K562 (cell line): ENCODE measurements around the gene FAM151A. TPM values are rescaled to one million over a fixed set of nuclear protein-coding genes. Genes with fewer than 3 reads are reported as not detected.

ENCODE experiments used
- ATAC-seq: fragments of 200-7000 bp; cut with Tn5 transposase; 3 replicates; pipeline ENCODE4 v1.9.1; 2020; ENCODE audit warnings: moderate library complexity
- BruUV-seq: library from RNA; stranded (reverse); fragments of 400-500 nt; replicated peaks from 2 replicates; lab custom pipeline; 2021; lab: Mats Ljungman, UMichigan
- CTCF ChIA-PET: fragments of 300-600 bp; formaldehyde crosslinking; extraction: SDS; loops from one replicate; lab custom pipeline; 2021; ENCODE audit warnings: low intra/inter-chr PET ratio; lab: Yijun Ruan, JAX
- POLR2A ChIA-PET: fragments of 300-600, 350-650 bp; sonication (Branson Sonifier 250); formaldehyde crosslinking; extraction: SDS; loops from one replicate; lab custom pipeline; 2021; ENCODE audit warnings: antibody characterized with exemption, inconsistent platforms; lab: Yijun Ruan, JAX
- DNase-seq, 4 experiments: peaks; one replicate each; pipeline versions ENCODE4 v3.0.0 to v3.0.0-alpha.2; 2011 to 2018; ENCODE audit warnings: low spot score in 3 of 4, mixed read lengths in 3 of 4; ENCODE audit errors: extremely low read depth in 1 of 4
- FAIRE-seq: peaks from 2 replicates; lab custom pipeline; 2011; peaks lifted over from hg19 to GRCh38; lab: Jason Lieb, UNC
- H2AFZ ChIP-seq: 2 replicates; pipeline ENCODE4 v1.6.0; 2011; ENCODE audit warnings: low read depth, low read length, control low read depth, inconsistent platforms
- H3K27ac ChIP-seq: fragments of 200-600 bp; 3 replicates; pipeline ENCODE4 v1.8.0; 2011; ENCODE audit warnings: low read depth, mild to moderate bottlenecking, control low read depth, inconsistent platforms, low read length, moderate library complexity, mixed read lengths; ENCODE audit errors: extremely low read depth
- H3K27me3 ChIP-seq, 2 experiments: fragments of 300-600 bp in 1 of 2; 2 replicates in 1 of 2; 3 replicates in 1 of 2; pipeline versions ENCODE4 v1.6.0 to v1.8.0; 2011; ENCODE audit warnings: inconsistent platforms in 2 of 2, low read length in 2 of 2, mild to moderate bottlenecking in 1 of 2, mixed read lengths in 1 of 2, moderate library complexity in 1 of 2; ENCODE audit not compliant: control insufficient read depth in 2 of 2, insufficient read depth in 2 of 2
- H3K36me3 ChIP-seq: fragments of 300-600 bp; 3 replicates; pipeline ENCODE4 v1.8.0; 2011; ENCODE audit warnings: mild to moderate bottlenecking, low read length, inconsistent platforms; ENCODE audit not compliant: control insufficient read depth, insufficient read depth
- H3K4me1 ChIP-seq, 2 experiments: fragments of 200-600 bp in 1 of 2; replicated peaks in 1 of 2; 2 replicates in 1 of 2; 3 replicates in 1 of 2; pipeline versions ENCODE4 v1.5.1 to v1.8.0; 2011; ENCODE audit warnings: inconsistent platforms in 2 of 2, low read length in 2 of 2, mild to moderate bottlenecking in 1 of 2, mixed read lengths in 1 of 2, moderate library complexity in 1 of 2; ENCODE audit not compliant: control insufficient read depth in 2 of 2, insufficient read depth in 2 of 2
- H3K4me2 ChIP-seq: 2 replicates; pipeline ENCODE4 v1.6.1; 2011; ENCODE audit warnings: low read length, control low read depth, inconsistent platforms, mixed read lengths; ENCODE audit not compliant: insufficient read depth
- H3K4me3 ChIP-seq: fragments of 200-600 bp; sonication (generic), shearing (Covaris generic); 2 replicates; pipeline ENCODE4 v1.5.1; 2016; ENCODE audit warnings: control low read depth, inconsistent platforms
- H3K79me2 ChIP-seq: fragments of 200-600 bp; 3 replicates; pipeline ENCODE4 v1.8.0; 2011; ENCODE audit warnings: low read length, inconsistent platforms; ENCODE audit not compliant: control insufficient read depth, insufficient read depth
- H3K9ac ChIP-seq, 2 experiments: 2 replicates each; pipeline versions ENCODE4 v1.6.0 to v1.6.1; 2011; ENCODE audit warnings: low read depth in 2 of 2, low read length in 2 of 2, control low read depth in 1 of 2, inconsistent platforms in 1 of 2, mild to moderate bottlenecking in 1 of 2, mixed read lengths in 1 of 2; ENCODE audit not compliant: insufficient read depth in 1 of 2
- H3K9me1 ChIP-seq: one replicate; pipeline ENCODE4 v1.6.0; 2011; ENCODE audit warnings: inconsistent platforms, mild to moderate bottlenecking, low read length, moderate library complexity; ENCODE audit not compliant: control insufficient read depth, insufficient read depth
- H3K9me3 ChIP-seq: replicated peaks from 2 replicates; pipeline ENCODE4 v1.5.1; 2011; ENCODE audit warnings: low read depth, low read length, inconsistent platforms; ENCODE audit not compliant: control insufficient read depth, insufficient read depth
- H4K20me1 ChIP-seq: replicated peaks from 2 replicates; pipeline ENCODE4 v1.6.1; 2011; ENCODE audit warnings: low read length, inconsistent platforms, mixed read lengths; ENCODE audit not compliant: control insufficient read depth, insufficient read depth
- CBX2 ChIP-seq: fragments of 200-600 bp; sonication (generic); IDR thresholded peaks from one replicate; pipeline ENCODE4 v1.6.1; 2012; ENCODE audit warnings: mild to moderate bottlenecking, low read length, inconsistent platforms; ENCODE audit not compliant: insufficient read depth, poor library complexity, severe bottlenecking
- LARP7 ChIP-seq: fragments of 450-650 bp; IDR thresholded peaks from 2 replicates; pipeline ENCODE4 v1.6.1; 2016
- MYNN ChIP-seq, 2 experiments: sonication (generic); formaldehyde crosslinking in 1 of 2; IDR thresholded peaks; 2 replicates each; pipeline versions ENCODE4 v1.5.0 to v1.6.1; 2016 to 2020; ENCODE audit warnings: antibody characterized with exemption in 1 of 2, missing genetic modification reagents in 1 of 2
- SNIP1 ChIP-seq: fragments of 450-650 bp; IDR thresholded peaks from 2 replicates; pipeline ENCODE4 v1.7.1; 2017; ENCODE audit warnings: low read depth, mild to moderate bottlenecking
- ZNF77 ChIP-seq: fragments of 250-450 bp; sonication (Bioruptor Pico); IDR thresholded peaks from 2 replicates; pipeline ENCODE4 v1.5.0; 2020
- WGBS: fragments of 100-300 bp; shearing (Covaris generic); methylation state at CpG from one replicate; pipeline ENCODE4 v1.1.6; 2016; ENCODE audit warnings: low coverage, mixed read lengths; ENCODE audit not compliant: insufficient coverage; ENCODE audit errors: missing lambda C conversion rate; 5-methylcytosine and 5-hydroxymethylcytosine counted together
- in situ Hi-C: fragments of 300-500 bp; cut with MboI; formaldehyde crosslinking; loops from 4 replicates; pipeline ENCODE4 v1.15.0; 2018; ENCODE audit warnings: inconsistent platforms, mixed read lengths
- intact Hi-C: fragments of 100-400 bp; cut with micrococcal nuclease; formaldehyde crosslinking; loops from 2 replicates; pipeline ENCODE4 v1.14.2; 2022
- polyA plus RNA-seq, 8 experiments: library from polyadenylated mRNA; depleted of rRNA in 4 of 8; stranded (reverse) in 5 of 8; unstranded in 3 of 8; fragments of >200 nt; fragmentation: Nextera tagmentation in 2 of 8; fragmentation: Illumina TruSeq in 1 of 8; extraction: Ambion mirVana in 2 of 8; extraction: Trizol in 1 of 8; gene quantifications; 2 replicates each; pipeline versions ENCODE4 v1.2.1 to v1.2.3, GENCODE V29; 2011 to 2014; ENCODE audit warnings: inconsistent platforms in 1 of 8, missing spikeins in 1 of 8
- total RNA-seq, 7 experiments: library from RNA; depleted of rRNA in 6 of 7; stranded (reverse); fragments of >200 nt in 6 of 7; fragmentation: Illumina TruSeq in 2 of 7; extraction: Trizol in 2 of 7; gene quantifications; 2 replicates each; pipeline versions ENCODE4 v1.2.1 to v1.2.3, GENCODE V29; 2011 to 2021; ENCODE audit warnings: low replicate concordance in 1 of 7

The FAM151A gene
- total and polyA plus RNA-seq, 9 of the 15 experiments (the other 6 are each of a cell fraction or from before 2014, with no cell fraction given), result not detected

- in situ Hi-C loops (no loop called here), intact Hi-C loops (no loop called here)
- no TSS peak for BruUV-seq
- no peak overlapping the region for H2AFZ ChIP-seq
- no peaks in the 10 kb centered on the region for H4K20me1 ChIP-seq
- no peak for TF ChIP-seq ZNF77 (CRISPR knock-in tag)
- TF ChIP-seq LARP7, result no peak
- no peak for TF ChIP-seq MYNN (IDR thresholded peaks at IDR 0.05)
- no peak for TF ChIP-seq MYNN (CRISPR knock-in tag; IDR thresholded peaks at IDR 0.05)
- TF ChIP-seq CBX2, result no peak
- TF ChIP-seq SNIP1, result no peak
- H3K27me3 ChIP-seq, result peaks cover 15 to 47% of the 10 kb centered on the region in 2 experiments
- no peak overlapping the region for H3K9ac ChIP-seq
- H3K9me3 ChIP-seq, result no peaks in the 10 kb centered on the region
- no peaks in the 10 kb centered on the region for H3K36me3 ChIP-seq
- ATAC-seq (no peak), DNase-seq (no peak), FAIRE-seq (no peak)
- ChIA-PET POLR2A (interaction anchor here (0.8 kb wide), 1 partner anchor 54 kb away, joined by 3 read pairs; no protein-coding TSS in a partner anchor), CTCF (no interaction called here)
- H3K9me1 ChIP-seq, result no peaks in the 10 kb centered on the region
- H3K4me2 ChIP-seq, result no peak overlapping the region
- no peaks in the 10 kb centered on the region for H3K4me1 ChIP-seq
- no peak overlapping the region for H3K4me3 ChIP-seq
- no peaks in the 10 kb centered on the region for H3K79me2 ChIP-seq
- WGBS, result 1% methylated on average over 8 of the region's 8 CpGs
- no peak overlapping the region for H3K27ac ChIP-seq
Measured at GRCh38 chr1:54624466-54625464, 1.4 kb upstream of the FAM151A start.
